ENCODE measurements around the gene SMAD6.
"Not testable (repeated sequence)": the region's sequence is repeated elsewhere in the genome, so short reads cannot be mapped to it uniquely, and the experiment has no call there.

Gene SMAD6

GRCh38 chr15:66756295-66756694 is 54.3 kb downstream of the SMAD6 start:
- in situ Hi-C loops (cut with MboI; ENCODE audit: low sequenced_read_pairs): no loop called here

DNA sequence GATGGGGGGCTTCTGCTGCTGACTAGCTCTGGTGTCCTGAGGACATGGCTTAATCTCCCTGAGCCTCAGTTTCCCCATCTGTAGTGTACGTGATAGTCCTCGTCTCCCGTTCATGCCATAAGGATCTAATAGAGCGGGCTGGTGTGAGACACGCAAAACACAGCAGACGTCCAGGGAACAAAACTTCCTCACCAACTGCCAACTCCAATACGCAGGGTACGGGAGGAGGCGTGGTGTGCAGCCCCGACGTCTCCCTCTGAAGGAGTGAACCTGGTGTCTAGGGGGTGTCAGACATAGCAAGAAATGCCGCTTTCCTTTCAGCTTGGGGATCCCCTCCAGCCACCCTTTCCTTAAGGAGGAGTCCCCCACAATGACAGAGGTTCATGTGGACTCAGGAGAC is 55.0 kb downstream of the SMAD6 start:
- in situ Hi-C loops (cut with MboI; ENCODE audit: low sequenced_read_pairs): no loop called here

DNA sequence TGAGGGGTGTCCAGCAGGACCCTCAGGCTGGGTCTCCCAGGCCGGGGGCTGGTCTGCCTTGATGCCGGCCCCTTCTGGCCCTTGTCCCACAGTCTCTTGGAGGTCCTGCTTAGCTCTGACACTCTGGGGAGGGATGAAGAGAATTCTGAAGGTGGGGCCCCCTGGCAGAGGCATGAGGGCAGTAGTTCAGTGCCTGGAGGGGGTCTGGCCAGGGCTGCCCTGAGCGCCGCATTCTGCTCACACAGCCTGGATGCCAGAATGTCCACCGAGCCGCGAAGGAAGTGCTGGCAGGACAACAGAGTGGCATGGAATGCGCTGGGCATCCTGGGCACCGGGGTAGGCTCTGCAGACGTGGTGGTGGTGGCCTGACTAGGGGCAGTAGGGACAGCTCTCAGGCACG is 55.5 kb downstream of the SMAD6 start:
- in situ Hi-C loops (cut with MboI; ENCODE audit: low sequenced_read_pairs): no loop called here

DNA sequence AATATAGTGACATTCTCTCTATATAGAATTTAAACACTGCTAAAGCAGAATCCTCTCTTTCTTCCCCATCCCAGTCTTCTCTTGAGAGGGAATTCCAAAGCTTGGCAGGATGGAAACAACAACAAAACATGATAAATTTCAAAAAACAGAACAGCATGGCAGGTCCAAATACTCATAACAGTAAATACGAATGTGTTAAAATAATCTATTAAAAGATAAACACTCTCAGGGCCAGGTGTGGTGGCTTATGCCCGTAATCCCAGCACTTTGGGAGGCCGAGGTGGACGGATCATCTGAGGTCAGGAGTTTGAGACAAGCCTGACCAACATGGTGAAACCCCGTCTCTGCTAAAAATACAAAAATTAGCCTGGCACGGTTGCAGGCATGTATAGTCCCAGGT is 56.2 kb downstream of the SMAD6 start:
- in situ Hi-C loops (cut with MboI; ENCODE audit: low sequenced_read_pairs): not testable (repeated sequence)

DNA sequence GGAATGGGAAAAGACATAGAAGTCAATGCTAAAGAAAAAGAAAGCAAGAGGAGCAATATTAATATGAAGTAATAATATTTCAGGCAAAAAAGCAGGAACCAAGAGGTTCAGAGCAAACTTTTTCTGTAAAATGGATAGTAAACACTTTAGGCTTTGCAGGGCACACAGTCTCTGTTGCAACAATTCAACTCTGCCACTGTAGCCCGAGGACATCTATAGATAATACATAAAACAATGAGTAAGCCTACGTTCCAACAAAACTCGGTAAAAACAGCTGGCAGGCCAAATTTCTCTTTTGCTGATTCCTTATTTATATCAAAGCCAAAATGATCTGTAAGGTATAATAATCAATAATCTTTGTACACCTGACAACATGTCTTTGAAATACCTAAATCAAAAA is 56.8 kb downstream of the SMAD6 start:
- in situ Hi-C loops (cut with MboI; ENCODE audit: low sequenced_read_pairs): no loop called here

DNA sequence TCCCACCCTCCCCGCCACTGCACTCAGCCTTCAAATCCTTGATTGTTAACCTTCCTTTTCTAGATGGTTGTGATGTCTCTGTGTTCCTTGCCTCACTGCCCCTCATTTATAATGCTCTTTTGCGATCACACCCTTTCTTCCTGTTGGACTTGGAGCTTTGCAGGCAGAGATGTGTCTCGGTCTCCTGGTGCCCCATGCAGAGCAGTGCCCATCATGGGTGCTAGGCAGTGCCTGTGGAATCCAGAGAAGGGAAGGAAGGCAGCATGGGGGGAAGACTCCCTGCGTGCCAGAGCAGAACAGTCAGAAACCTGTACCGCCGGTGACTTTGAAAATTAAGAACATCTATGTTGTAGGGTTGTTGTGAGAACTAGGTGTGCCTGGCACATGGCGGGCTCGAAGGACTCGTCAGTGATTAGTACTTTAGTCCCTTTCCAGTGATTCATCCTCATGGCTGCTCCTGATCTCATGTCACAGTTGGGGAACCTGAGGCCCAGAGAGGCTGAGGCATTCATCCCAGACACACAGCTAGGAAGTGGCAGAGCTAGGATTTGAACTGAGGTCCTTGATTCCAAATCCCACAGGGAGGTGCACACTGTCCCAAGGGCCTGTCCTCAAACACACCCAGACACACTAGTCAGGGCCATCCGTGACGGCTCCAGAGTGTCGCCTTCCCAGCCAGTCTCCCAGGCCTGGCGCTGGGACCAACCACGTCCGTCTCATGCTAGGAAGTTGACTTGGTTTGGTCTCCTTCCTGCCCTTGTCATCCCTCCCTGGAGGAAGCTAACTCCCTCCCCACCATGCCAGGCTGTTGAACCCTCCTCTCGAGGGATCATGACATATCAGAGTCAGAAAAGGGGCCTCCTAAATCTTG is 58.3 kb downstream of the SMAD6 start:
- in situ Hi-C loops (cut with MboI; ENCODE audit: low sequenced_read_pairs): no loop called here

GRCh38 chr15:66760968-66761725 is 59.1 kb downstream of the SMAD6 start:
- in situ Hi-C loops (cut with MboI; ENCODE audit: low sequenced_read_pairs): no loop called here

DNA sequence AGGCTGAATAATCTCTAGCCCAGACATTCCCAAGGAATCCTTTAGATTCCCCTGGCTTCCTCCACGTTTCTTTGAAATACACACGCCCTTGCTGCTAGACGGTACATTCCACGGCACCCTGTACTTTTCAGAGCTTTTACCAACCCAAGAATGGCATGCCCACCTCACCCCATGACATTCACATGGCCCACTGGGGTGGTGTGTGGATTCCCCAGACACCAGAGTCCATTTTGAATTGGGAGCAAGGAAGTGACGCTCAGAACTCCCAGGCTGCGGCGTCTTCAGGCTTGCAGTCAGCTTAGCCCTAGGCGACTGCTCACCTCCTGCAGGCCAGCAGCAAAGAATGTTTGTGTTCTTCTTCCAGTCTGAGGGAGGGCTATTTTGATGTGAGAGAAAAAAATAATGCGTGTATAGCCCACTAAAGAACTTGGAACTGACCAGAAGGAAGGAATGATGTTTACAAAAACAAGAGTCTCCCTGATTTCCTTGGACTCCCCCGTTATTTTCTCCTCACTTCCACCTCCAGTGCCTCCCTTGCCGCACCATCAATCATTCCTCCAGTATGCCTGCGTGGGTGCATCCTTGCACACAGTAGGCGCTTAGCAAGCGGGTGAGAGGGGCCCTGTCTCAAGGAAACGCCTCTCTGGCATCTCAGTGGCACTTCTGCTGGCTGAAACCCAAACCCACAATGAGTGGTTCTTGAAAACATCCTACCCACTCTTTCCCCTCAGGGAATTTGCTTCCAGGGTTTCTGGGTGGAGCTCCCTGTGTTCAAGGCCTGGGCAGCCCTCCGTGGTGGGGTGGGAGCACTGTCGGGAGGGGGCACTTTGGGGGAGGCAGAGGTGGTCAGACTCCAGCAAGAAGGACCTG is 59.9 kb downstream of the SMAD6 start:
- in situ Hi-C loops (cut with MboI; ENCODE audit: low sequenced_read_pairs): no loop called here

GRCh38 chr15:66763186-66764071 is 61.4 kb downstream of the SMAD6 start:
- in situ Hi-C loops (cut with MboI; ENCODE audit: low sequenced_read_pairs): no loop called here

- in situ Hi-C loops (cut with MboI; ENCODE audit: low sequenced_read_pairs): no loop called here
Measured at GRCh38 chr15:66764072-66764786, 62.2 kb downstream of the SMAD6 start.

GRCh38 chr15:66765478-66766281 is 63.6 kb downstream of the SMAD6 start:
- in situ Hi-C loops (cut with MboI; ENCODE audit: low sequenced_read_pairs): no loop called here

DNA sequence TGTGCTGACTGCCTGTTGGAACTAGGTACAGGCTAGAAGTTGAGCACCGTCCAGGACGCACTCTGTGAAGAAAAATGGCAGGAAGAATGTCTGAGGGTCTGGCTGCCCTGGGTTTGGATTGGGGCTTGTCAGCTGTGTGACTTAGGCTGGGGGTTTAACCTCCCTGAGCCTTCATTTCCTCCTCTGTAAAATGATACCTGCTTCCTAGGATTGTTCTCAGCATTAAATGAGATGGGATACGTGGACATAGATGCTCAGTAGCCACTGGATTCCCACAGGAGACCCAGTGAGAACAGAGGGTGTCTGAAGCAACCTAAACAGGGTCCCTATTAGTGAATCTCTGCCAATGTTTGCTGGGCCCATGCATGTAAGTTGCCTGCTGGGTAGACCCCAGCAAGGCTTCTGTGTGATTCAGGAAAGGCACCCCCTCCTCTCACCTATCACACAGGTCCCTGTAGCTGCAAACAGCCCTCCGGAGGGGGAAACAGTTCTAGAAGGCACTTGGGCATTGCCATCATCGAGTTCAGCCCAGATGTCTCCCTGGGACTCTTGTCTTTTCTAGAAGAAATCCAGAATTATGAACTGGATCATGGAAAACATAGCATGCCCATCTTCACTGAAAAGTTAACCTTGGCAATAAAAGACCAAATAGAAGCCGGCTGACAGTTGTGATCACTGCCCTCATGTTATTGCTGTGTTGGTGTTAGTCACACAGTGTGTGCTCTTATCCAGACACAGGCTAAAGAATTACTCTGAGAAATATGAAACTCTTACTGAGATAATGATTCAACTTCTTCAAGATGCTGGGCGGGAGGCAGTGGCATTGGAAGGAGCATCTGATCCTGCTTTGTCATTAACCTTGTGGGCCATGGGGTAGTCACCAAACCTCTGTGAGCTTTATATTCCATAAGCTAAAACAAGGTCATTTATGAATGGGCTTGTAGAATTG is 64.5 kb downstream of the SMAD6 start:
- in situ Hi-C loops (cut with MboI; ENCODE audit: low sequenced_read_pairs): no loop called here

- in situ Hi-C loops (cut with MboI; ENCODE audit: low sequenced_read_pairs): no loop called here
Measured at GRCh38 chr15:66767240-66767659, 65.2 kb downstream of the SMAD6 start.

DNA sequence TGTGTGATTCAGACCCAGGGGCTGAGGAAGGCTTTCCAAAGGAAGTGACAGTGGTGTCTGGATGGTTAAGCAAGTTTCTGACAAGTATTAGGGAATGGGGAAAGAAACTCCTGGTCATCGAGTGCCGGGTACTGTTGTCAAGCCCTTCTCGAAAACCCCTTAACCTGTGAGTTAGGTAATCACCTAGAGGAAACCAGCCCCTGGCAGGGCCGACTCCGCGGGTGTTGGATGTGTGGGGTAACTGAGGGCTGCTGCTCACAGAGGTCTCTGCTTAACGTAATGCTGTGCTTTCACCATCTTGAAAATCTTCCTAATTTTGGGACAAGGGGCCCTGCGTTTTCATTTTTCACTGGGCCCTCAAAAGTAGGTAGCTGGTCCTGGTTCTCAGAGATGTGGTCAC is 67.0 kb downstream of the SMAD6 start:
- in situ Hi-C loops (cut with MboI; ENCODE audit: low sequenced_read_pairs): no loop called here

DNA sequence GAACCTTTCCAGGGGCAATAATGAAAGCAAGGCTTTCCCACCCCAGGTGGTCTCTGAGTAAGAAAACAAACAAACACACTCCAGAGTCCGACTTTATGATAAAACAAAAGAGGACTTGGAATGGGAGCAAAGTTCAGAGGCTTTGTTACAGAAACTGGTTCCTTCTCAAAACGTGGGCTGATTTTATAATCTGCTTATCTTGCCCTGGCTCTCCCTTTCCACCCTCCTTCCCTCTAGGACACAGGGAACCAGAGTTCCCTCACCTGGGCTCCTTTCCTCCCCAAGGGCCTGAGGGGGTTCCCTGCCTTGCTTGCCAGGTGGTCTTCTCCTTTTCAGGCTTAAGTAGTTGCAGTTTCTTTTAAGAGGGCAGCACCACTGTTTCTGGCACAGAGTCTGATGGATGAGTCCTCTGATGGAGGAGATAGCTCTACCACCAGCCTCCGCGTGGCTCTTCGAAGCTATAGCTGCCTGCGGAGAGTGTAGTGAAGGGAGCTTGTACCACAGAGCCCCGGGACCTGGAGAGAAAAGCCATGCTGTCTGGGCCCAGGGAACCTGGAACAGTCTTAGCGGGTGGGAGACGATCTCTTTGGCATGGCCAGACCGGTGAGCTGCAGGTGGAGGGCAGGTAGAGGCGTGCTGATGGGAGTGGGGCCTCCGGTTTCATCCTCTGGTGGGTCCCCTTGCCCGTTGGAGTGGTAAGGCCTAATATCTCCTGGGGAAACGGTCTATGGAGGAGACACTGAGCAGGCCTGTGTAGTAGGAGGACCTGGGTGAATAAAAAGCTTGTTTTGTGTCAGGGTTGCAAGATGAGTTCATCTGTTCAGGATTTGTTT is 68.7 kb downstream of the SMAD6 start:
- in situ Hi-C loops (cut with MboI; ENCODE audit: low sequenced_read_pairs): no loop called here

- in situ Hi-C loops (cut with MboI; ENCODE audit: low sequenced_read_pairs): no loop called here
Measured at GRCh38 chr15:66771351-66771650, 69.3 kb downstream of the SMAD6 start.

GRCh38 chr15:66772604-66773128 is 70.6 kb downstream of the SMAD6 start:
- in situ Hi-C loops (cut with MboI; ENCODE audit: low sequenced_read_pairs): no loop called here
